Measurements from ENCODE around the gene LDHD.

- TF ChIP-seq CTCF (optimal IDR thresholded peaks at IDR 0.05 in 1 of 3, IDR thresholded peaks at IDR 0.05 in 1 of 3, conservative IDR thresholded peaks at IDR 0.05 in 1 of 3; ENCODE audit: extremely low read depth in 1 of 3, insufficient read depth in 2 of 3, low read length in 3 of 3) (peak; percentile 87 to 93 (median 91)), EZH2 (IDR thresholded peaks at IDR 0.05; ENCODE audit: low read length) (no peak)
Observed at GRCh38 chr16:75110637-75111513, 5.7 kb downstream of the LDHD start.

Measured in keratinocyte (primary cell).